Activated naive CD4-positive, alpha-beta T cell treated with anti-CD3 and anti-CD28 coated beads, Interleukin-2, amount 50 U/mL, for 16 hours (primary cell): ENCODE data around the gene FAM240B.

ENCODE experiments used
- DNase-seq: peaks from one replicate; pipeline ENCODE4 v3.0.0-alpha.2; 2020

The FAM240B gene

DNA sequence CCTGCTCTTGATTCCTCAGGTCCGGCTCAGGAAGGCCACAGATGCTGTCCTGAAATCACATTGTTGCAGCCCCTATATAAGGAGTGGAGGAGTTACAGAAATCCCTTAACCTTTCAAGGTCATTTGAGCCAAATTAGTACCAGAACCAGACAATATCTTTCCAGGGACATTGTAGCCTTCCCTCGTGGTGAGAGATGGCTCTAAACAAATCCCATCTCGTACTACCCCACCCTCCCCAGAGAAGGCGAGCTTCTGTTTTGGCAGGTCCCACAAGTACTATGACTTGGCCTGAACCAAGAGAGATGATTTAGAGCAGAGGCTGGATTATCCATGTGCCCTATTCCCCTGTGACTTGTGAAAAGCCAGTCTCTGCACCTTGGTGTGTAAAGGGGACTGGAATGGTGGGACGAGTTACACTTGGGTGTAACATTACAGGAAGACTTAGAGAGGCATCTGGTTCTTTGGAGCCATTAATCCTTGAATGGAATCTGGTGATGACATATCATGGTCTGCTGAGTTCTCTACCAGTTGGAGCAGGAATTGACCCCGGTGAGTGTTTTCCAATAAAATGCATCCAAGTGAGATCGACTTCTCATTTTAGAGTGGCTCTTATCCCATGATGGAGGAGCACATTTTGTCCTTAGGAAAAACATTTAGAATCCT, at the start of gene FAM240B:
Gene FAM240B (minus strand): TSS at position 51 of the 663 bp plus-strand sequence. CDS start 16,134 bp downstream, outside the sequence.
- no peak for DNase-seq

GRCh38 chr9:38768351-38768761, 48.4 kb upstream of the FAM240B start:
- DNase-seq, result no peak

DNA sequence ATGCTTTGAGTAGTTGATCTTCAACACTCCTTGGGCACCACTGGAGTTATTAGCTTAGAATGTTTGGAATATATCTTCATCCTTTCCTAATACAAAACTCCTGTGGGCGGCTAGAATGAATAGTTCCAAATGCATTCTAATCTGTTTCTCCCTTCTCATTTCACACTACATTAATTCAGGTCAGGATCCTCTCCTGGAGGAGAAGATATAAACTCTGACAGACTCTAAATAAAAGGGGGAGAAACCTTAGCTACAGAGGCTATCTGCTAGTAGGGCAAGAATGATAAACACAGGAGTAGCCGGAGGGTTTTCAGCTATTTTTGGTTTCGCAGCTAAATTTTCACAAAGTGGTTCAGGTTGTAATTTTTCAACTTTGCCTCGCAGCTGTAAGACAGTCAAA, 45.2 kb upstream of the FAM240B start:
- DNase-seq, result no peak

- no peak for DNase-seq
Observed at GRCh38 chr9:38761999-38762398, 42.1 kb upstream of the FAM240B start.

DNA sequence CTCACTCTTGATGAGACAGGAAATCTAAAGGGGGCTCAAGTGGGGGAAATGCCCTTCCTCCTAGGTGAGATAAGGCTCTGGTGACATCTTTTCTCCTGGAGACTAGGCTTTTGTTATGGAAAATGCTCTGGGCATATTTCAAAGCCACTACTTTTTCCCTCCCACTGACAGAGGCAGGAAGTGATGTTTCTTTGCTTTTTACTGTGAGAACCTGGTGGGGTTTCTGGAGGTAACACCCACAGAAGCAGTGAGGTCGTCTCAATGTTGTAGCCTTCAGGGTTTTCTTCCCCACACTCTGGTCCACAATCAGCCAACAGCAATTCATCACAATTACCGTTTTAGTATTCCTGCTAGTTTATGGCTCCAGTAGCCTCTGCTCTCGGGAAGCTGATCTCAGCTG, 41.4 kb upstream of the FAM240B start:
- DNase-seq, result no peak

- no peak for DNase-seq
Observed at GRCh38 chr9:38756702-38757101, 36.8 kb upstream of the FAM240B start.

DNA sequence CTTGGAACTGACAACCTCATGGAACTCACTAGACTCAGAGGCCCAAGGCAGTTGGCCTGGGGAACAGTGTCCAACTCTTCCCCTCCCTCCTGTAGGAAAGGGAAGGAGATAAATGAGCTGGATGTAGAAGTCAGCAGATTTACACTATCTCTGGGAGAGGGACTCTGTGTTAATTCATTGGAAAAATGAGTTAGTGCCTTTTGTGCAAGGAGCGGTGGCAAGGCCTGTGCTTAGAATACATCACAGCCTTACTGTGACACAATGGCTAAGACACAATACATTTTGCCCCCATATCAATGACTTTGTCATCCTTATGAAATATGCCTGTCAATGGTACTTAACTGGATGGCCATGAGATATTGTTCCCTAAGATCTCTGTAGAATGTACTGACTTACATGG, 28.0 kb upstream of the FAM240B start:
- no peak for DNase-seq

- DNase-seq, result no peak
Observed at GRCh38 chr9:38747067-38747466, 27.1 kb upstream of the FAM240B start.

DNA sequence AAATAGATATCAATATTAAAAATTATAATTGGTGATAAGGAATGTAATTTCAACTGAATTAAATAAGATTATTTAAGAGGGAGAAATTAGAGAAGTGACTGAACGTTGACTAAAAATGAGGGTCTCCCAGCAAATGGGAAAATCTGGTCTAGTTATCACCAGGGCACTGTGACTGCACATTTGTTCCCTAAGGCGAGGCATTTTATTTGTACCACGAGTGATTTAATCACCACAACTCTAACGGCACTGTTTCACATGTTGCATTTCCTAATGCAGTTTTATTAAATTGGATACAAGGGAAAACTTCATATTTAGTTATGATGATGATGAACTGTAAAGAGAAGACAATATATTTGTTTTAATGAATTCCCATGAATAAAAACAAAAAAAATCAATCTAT, 26.4 kb upstream of the FAM240B start:
- DNase-seq, result no peak

GRCh38 chr9:38744484-38744883, 24.6 kb upstream of the FAM240B start:
- DNase-seq, result no peak

DNA sequence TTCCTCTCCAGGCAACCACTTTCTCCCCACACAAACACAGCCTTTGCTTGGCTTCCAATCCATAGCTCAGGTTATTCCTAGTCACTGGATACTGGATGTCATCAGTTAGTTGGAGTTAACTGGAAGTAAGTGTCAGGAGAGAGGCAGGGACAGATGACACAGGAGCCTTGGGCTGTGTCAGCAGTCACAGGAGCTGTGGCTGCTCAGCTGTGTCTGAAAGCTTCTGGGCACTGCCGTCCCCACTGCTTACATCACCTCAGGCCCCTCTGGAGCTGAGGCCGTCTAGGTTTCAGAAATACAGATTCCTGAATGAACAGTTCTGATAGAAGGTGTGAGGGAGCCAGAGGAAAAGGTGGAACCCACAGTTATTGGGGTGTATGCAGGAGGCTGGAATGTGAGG, 17.3 kb upstream of the FAM240B start:
- DNase-seq, result no peak

GRCh38 chr9:38734831-38735230, 14.9 kb upstream of the FAM240B start:
- DNase-seq, result no peak

DNA sequence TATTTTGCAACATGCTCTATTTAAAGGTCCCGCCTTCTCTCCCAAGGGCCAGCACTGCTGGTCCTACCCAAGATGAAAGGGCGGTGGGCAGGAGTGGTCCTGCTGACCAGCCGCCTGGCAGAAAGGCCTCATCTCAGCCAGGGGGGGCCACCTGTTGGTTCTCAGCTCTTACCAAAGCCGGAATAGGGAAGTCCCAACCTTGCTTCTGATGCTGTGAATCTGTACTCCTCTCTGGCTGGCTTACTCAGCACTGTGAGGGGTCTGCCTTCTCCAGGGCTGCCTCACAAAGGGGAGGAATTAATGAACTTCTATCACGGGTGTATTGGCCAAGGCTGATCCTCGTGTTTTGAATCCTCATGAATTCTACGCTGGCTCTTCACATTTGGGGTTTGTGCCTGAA, 13.6 kb upstream of the FAM240B start:
- DNase-seq, result no peak

DNA sequence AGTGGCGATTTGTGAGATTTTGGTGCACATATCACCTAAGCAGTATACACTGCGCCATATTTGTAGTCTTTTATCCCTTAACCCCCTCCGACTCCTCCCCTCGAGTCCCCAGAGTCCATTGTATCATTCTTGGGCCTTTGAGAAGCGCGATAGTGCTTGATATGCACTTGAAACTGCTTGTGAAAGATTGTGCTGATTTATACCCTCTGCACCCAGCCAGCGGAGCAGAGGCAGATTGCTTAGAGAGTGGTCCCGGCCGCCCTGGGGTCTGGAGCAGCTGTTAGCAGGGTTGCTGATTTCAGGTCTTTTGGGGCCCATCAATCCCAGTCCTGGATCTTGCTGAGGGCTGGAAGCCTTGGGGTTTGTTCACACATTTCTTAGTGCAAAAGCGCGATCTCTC, 13.0 kb upstream of the FAM240B start:
- no peak for DNase-seq

DNA sequence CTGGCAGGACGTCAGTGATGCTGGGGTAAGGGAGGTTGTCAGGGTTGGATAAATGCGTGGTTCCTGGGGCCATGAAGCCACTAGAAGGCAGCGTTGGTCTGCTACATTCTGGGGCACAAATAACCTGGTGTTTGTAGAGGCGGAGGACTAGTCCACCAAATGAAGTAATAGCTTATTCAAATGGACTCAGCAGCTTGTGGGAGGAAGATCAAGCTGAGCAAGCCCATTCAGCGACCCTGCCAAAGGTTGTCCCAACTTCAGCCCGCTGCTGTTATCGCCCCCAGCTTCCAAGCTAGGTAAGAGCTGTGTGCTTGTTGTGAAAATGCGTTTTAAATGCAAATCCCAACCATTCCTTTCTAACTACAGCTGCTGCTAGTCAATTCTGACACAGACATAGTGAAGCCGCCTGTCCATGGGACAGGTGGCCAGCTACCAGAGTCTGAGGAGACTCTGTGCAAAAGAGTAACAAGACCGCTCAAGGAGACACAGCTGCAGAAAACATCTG, 7.6 kb upstream of the FAM240B start:
- no peak for DNase-seq

- no peak for DNase-seq
Observed at GRCh38 chr9:38724754-38725153, 4.8 kb upstream of the FAM240B start.

DNA sequence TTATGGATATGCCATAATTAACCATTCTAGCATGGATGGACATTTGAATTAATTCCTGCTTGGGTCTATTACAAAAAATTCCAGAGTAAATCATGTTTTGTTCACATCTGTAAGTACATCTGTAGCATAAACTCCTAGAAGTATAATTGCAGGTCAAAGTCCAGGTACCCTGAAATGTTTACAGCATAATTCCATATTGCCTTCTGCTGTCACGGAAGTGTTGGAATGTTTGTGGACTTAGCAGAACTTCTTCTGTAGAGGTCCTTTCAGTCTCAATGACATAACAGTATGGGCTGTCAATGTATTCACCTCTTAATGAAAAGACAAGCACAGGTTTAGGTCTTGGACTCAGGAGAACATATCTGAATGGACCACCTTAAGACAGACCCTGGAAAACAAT, 1.8 kb downstream of the FAM240B start:
- DNase-seq, result no peak

- no peak for DNase-seq
Observed at GRCh38 chr9:38715684-38716083, 4.2 kb downstream of the FAM240B start.

- no peak for DNase-seq
Observed at GRCh38 chr9:38713426-38713825, 6.5 kb downstream of the FAM240B start.

- no peak for DNase-seq
Observed at GRCh38 chr9:38708759-38709158, 11.2 kb downstream of the FAM240B start.

- no peak for DNase-seq
Observed at GRCh38 chr9:38707885-38708637, 11.9 kb downstream of the FAM240B start.

DNA sequence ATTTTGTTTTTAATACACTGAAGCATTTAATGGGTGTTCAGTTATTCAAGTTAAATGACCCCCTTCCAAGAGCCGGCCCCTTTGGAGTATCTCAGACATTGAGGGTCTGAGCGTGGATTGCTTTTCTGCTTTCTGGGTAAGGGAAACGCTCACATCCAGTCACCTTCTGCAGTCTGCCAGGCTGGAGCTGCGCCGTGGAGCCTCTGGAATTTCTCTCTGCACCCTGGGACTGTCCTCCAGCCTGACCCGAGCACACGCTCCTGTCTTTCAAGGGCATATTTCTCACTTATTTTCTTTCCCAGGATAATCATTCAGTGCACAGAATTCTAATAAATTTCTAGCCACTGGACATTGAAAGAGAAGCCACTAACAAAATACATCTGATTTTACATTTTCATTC, 13.4 kb downstream of the FAM240B start:
- no peak for DNase-seq

GRCh38 chr9:38705917-38706316, 14.0 kb downstream of the FAM240B start:
- DNase-seq, result no peak

DNA sequence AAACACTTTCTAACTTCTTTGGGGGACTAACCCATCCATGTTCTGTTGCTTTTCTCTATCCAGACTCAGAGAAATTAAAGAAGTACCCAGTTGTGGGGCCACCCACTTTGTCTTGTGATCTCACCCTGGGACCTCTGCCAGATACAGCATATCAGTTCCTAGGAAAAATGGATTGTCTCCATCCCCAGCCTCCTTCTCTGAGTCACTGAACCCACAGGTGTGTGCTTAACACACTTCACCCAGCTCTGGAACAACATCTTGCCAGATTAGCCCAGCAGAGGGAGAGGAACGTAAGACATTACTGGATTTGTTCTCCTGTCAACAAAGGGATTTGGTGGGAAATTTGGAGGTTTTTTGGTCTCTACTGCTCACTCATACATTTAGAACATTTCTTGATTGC, 19.2 kb downstream of the FAM240B start:
- DNase-seq, result no peak

DNA sequence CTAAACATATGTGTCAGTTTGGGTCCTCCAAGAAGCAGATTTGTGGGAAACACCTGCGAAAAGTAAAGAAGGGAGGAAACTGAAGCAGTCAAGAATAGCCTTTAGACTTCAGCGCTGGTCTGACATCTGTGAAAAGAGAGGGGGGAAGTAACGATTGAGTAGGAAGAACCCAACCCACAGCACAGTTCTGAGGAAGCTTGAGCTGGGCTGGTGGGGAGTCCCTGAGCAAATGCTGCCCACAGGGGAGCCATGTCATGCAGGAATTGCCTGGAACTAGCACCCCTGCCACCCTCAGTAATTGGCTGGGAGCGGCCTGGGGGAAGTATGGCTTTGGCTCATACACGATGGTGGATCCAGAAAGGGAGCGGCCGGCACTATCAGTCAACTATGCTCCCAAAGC, 20.6 kb downstream of the FAM240B start:
- no peak for DNase-seq
